ENCODE data around the gene PROK2. TPM values are rescaled to one million over a fixed set of nuclear protein-coding genes. Genes with fewer than 3 reads are reported as not detected.

Gene PROK2
- total RNA-seq (2014; rRNA removed; shearing (Covaris generic)): 0.13 and 0.23 TPM in 2 replicates

GRCh38 chr3:71784914-71785531 lies at the start of gene PROK2:
Gene PROK2, minus strand, starts transcription at chr3:71785148. Its CDS starts 96 bp downstream, at chr3:71785052.

GRCh38 chr3:71753701-71754609 lies 31.0 kb downstream of the PROK2 start, which contains the start of gene GPR27:
Gene GPR27, plus strand, starts transcription at chr3:71753855. Its CDS starts 195 bp downstream, at chr3:71754050.

GRCh38 chr3:71725271-71725991 lies 59.5 kb downstream of the PROK2 start, which contains the start of gene EIF4E3:
Gene EIF4E3, minus strand, starts transcription at chr3:71725402. Its CDS starts 35 bp downstream, at chr3:71725367.

Small RNA genes lying within 50 kb of the gene (small RNA-seq; reads per million reads assigned to genes)
- not detected for gene RN7SL271P

Other genes starting within 250 kb of the PROK2 start
- gene FOXP1, start 201.4 kb downstream of the PROK2 start, total RNA-seq (2014; rRNA removed; shearing (Covaris generic)): 13.2 and 13.6 TPM in 2 replicates
- 0.15 and 1.6 TPM in 2 replicates for gene EIF4E3, start 59.7 kb downstream of the PROK2 start, total RNA-seq (2014; rRNA removed; shearing (Covaris generic))
- gene GPR27, start 31.3 kb downstream of the PROK2 start, total RNA-seq (2014; rRNA removed; shearing (Covaris generic)): not detected in 2 replicates